DMS114 treated with DMSO at 0.1 percent for 48 hours (cell line): Measurements from ENCODE around the gene MAD1L1.

Experiments used
- DNase-seq: peaks from one replicate; lab custom pipeline; 2025; ENCODE audit not compliant: unreplicated experiment; lab: John Stamatoyannopoulos, UW

The MAD1L1 gene

GRCh38 chr7:2120251-2120660, 112.5 kb downstream of the MAD1L1 start:
- DNase-seq: no peak

- no peak for DNase-seq
Measured at GRCh38 chr7:2118630-2119190, 114.0 kb downstream of the MAD1L1 start.

GRCh38 chr7:2118056-2118455, 114.7 kb downstream of the MAD1L1 start:
- DNase-seq: no peak

- DNase-seq: no peak
Measured at GRCh38 chr7:2117646-2118045, 115.1 kb downstream of the MAD1L1 start.

- DNase-seq: no peak
Measured at GRCh38 chr7:2116989-2117591, 115.7 kb downstream of the MAD1L1 start.

GRCh38 chr7:2116448-2116810, 116.3 kb downstream of the MAD1L1 start:
- no peak for DNase-seq

- no peak for DNase-seq
Measured at GRCh38 chr7:2115760-2116447, 116.8 kb downstream of the MAD1L1 start.

GRCh38 chr7:2114926-2115759, 117.6 kb downstream of the MAD1L1 start:
- no peak for DNase-seq

GRCh38 chr7:2114052-2114451, 118.7 kb downstream of the MAD1L1 start:
- DNase-seq: no peak

- no peak for DNase-seq
Measured at GRCh38 chr7:2112261-2113198, 120.2 kb downstream of the MAD1L1 start.

GRCh38 chr7:2111568-2111967, 121.2 kb downstream of the MAD1L1 start:
- DNase-seq: no peak

GRCh38 chr7:2110610-2111396, 121.9 kb downstream of the MAD1L1 start:
- no peak for DNase-seq

- DNase-seq: no peak
Measured at GRCh38 chr7:2109936-2110609, 122.7 kb downstream of the MAD1L1 start.

- DNase-seq: no peak
Measured at GRCh38 chr7:2109251-2109872, 123.4 kb downstream of the MAD1L1 start.

GRCh38 chr7:2108501-2109250, 124.1 kb downstream of the MAD1L1 start:
- no peak for DNase-seq

- no peak for DNase-seq
Measured at GRCh38 chr7:2108071-2108455, 124.7 kb downstream of the MAD1L1 start.

- DNase-seq: no peak
Measured at GRCh38 chr7:2107386-2108070, 125.2 kb downstream of the MAD1L1 start.

- DNase-seq: no peak
Measured at GRCh38 chr7:2106924-2107323, 125.8 kb downstream of the MAD1L1 start.
